Effector memory CD8-positive, alpha-beta T cell (primary cell): ENCODE measurements around the gene RSKR.
"Not testable (repeated sequence)": the region's sequence is repeated elsewhere in the genome, so short reads cannot be mapped to it uniquely, and the experiment has no call there.

Experiments used
- ATAC-seq: fragments of 150-1000 bp; cut with Tn5 transposase; replicated peaks from 2 replicates; pipeline ENCODE4 v1.10.0; 2021; ENCODE audit warnings: mild to moderate bottlenecking, moderate library complexity
- DNase-seq, 3 experiments: peaks; one replicate each; pipeline ENCODE4 v3.0.0; 2021
- H3K27ac Mint-ChIP-seq, 2 donors: one replicate each; pipeline ENCODE4 v1.8.0; 2022; ENCODE audit warnings: mild to moderate bottlenecking in 2 of 2, mixed read lengths in 2 of 2, moderate library complexity in 2 of 2
- H3K27me3 Mint-ChIP-seq, 2 donors: one replicate each; pipeline ENCODE4 v1.8.0; 2022; ENCODE audit warnings: mixed read lengths in 2 of 2
- H3K36me3 Mint-ChIP-seq: one replicate; pipeline ENCODE4 v1.8.0; 2022; ENCODE audit warnings: mild to moderate bottlenecking, moderate library complexity, mixed read lengths; ENCODE audit not compliant: insufficient read depth
- H3K4me1 Mint-ChIP-seq, 2 donors: one replicate each; pipeline ENCODE4 v1.8.0; 2022; ENCODE audit warnings: low read depth in 2 of 2, mixed read lengths in 2 of 2
- H3K4me3 Mint-ChIP-seq, 2 donors: one replicate each; pipeline ENCODE4 v1.8.0; 2022; ENCODE audit warnings: mild to moderate bottlenecking in 2 of 2, mixed read lengths in 2 of 2, moderate library complexity in 2 of 2
- H3K9me3 Mint-ChIP-seq, 2 donors: one replicate each; pipeline ENCODE4 v1.8.0; 2022; ENCODE audit warnings: mixed read lengths in 2 of 2

RSKR gene

GRCh38 chr17:28580959-28581358 is 33.0 kb downstream of the RSKR start:
- Mint-ChIP-seq H3K9me3 (no peaks in the 10 kb centered on the region), H3K4me3 (no peak overlapping the region), H3K4me1 (peaks cover 12% of the 10 kb centered on the region in 2 donors), H3K27me3 (no peaks in the 10 kb centered on the region), H3K27ac (no peak overlapping the region), H3K36me3 (peaks cover 4% of the 10 kb centered on the region)
- ATAC-seq, result no peak
- DNase-seq, result no peak

DNA sequence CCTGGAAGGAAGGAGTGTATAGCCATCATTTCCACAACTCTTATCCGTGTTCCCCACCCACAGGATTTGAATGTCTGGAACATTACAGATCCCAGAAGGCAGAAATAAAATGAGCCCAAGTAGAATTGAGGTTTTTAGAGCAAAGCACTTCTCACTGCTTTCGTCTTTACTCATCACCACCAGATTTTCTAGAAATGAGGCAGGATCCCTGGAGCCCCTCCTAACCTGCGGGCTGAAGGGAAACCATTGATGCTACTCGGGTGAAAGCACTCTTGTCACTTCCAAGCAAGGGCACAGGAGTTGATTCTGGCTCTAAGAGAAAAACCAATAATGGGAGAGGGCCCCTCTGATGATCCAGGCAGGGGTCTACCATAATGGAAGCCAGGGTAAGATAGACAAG is 34.5 kb downstream of the RSKR start:
- ATAC-seq (no peak), DNase-seq (no peak)
- Mint-ChIP-seq H3K9me3 (no peaks in the 10 kb centered on the region), H3K36me3 (peaks cover 4% of the 10 kb centered on the region), H3K4me3 (no peak overlapping the region), H3K27ac (no peak overlapping the region), H3K27me3 (no peaks in the 10 kb centered on the region), H3K4me1 (peaks cover 15% of the 10 kb centered on the region in 2 donors)

- no peak for ATAC-seq
These were observed 35.5 kb downstream of the RSKR start for GRCh38 chr17:28578246-28579195.

GRCh38 chr17:28577466-28577824 is 36.5 kb downstream of the RSKR start:
- no peak for DNase-seq
- Mint-ChIP-seq H3K4me1 (peaks cover 20 to 22% of the 10 kb centered on the region in 2 donors), H3K36me3 (peaks cover 6% of the 10 kb centered on the region), H3K27me3 (no peaks in the 10 kb centered on the region), H3K27ac (peak overlapping the region in 1 of 2 donors; percentile 80), H3K9me3 (no peaks in the 10 kb centered on the region), H3K4me3 (peak overlapping the region; percentile 79 to 83)
- ATAC-seq, result no peak

More at GRCh38 chr17:28578246-28579195, 35.5 kb downstream of the RSKR start:
- Mint-ChIP-seq H3K36me3 (peaks cover 4% of the 10 kb centered on the region), H3K27me3 (no peaks in the 10 kb centered on the region), H3K27ac (no peak overlapping the region), H3K9me3 (no peaks in the 10 kb centered on the region), H3K4me1 (peaks cover 15% of the 10 kb centered on the region in 2 donors), H3K4me3 (no peak overlapping the region)
- no peak for DNase-seq

- ATAC-seq, result peak; percentile 96
- H3K27ac Mint-ChIP-seq, result peak within 1 kb of the TSS; percentile 80
- H3K4me3 Mint-ChIP-seq, result peak within 1 kb of the TSS; percentile 79 to 83
- no peaks in the 10 kb centered on the region for H3K27me3 Mint-ChIP-seq
- H3K9me3 Mint-ChIP-seq, result no peaks in the 10 kb centered on the region
- H3K36me3 Mint-ChIP-seq, result peaks cover 8% of the 10 kb centered on the region
- DNase-seq, result peak; percentile 97 to 98 (median 98)
- peaks cover 25 to 27% of the 10 kb centered on the region in 2 donors for H3K4me1 Mint-ChIP-seq
These were observed 37.1 kb downstream of the RSKR start, which contains the start of gene ALDOC for GRCh38 chr17:28576758-28577465. Gene ALDOC, minus strand, starts transcription at chr17:28576895. Its CDS starts 1,363 bp downstream, at chr17:28575532.

DNA sequence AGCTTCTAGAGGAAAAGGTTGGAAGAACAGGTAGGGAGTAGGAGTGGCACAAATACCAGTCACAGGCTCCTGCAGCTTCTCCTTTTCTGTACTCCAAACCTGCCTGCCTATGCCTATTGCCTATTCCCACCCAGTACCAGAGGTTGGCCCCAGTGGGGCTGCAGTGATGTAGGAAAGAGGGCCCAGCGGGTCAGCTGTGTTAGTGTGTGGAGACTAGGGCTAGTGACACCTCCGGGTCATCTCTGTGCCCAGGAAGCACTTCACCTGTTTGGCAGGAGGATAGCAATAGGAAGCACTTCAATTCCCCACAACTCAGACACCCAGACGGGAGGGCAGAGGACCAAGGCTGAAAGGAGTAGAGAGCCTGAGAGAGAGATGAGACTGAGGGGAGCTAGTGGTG is 38.0 kb downstream of the RSKR start:
- H3K4me1 Mint-ChIP-seq, result peaks cover 26 to 28% of the 10 kb centered on the region in 2 donors
- ATAC-seq, H3K27me3 Mint-ChIP-seq, DNase-seq, H3K9me3 Mint-ChIP-seq, H3K36me3 Mint-ChIP-seq: not testable (repeated sequence)
- H3K27ac Mint-ChIP-seq, result peak overlapping the region; percentile 80
- H3K4me3 Mint-ChIP-seq, result peak overlapping the region; percentile 79 to 83

DNA sequence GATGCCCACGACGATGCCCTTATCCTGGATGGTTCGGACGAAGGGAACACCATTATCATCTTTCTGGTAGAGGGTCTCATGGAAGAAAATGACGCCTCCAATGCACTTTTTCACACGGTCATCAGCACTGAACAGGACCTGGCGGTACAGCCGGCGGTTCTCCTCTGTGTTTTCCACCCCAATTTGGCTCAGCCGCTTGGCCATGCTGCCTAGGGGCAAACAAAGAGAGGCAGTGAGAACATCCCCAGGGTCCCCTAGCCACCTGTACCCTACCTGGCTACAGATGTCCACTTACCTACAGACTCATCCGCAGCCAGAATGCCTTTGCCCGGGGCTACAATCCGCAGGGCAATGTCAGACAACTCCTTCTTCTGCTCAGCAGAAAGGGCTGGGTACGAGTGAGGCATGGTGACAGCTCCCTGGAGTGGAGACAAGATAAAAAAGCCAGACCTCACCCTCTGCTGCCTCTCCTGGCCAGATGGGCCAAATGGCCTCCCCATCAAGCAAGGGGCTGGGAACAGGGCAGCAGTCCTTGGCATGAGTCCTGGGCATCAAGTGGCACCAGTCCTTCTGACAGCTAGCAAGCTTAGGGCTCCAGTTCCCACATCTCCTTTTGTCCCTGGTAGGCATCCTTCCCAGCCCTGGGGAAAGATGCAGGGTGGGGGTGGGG is 38.7 kb downstream of the RSKR start:
- no peak overlapping the region for H3K4me3 Mint-ChIP-seq
- H3K36me3 Mint-ChIP-seq, result peaks cover 10% of the 10 kb centered on the region
- no peak for ATAC-seq

DNA sequence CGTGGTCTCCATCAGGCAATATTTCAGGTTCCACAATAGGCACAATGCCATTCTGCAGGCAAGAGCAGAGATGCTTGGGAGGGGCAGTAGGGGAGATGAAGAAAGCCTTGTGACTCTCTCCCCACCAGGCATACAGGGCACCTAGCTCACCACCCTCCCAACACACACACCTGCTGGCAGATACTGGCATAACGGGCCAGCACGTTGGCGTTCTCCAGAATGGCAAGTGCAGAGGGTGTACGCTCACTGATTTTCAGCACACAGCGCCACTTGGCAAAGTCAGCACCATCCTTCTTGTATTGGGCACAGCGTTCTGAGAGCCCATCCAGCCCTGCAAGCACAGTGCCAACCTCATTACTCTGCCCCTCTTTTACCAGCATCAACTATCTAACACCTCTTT is 39.5 kb downstream of the RSKR start:
- no peaks in the 10 kb centered on the region for H3K9me3 Mint-ChIP-seq
- H3K27me3 Mint-ChIP-seq, result no peaks in the 10 kb centered on the region
- DNase-seq, result no peak
- no peak for ATAC-seq
- H3K4me1 Mint-ChIP-seq, result peaks cover 37 to 38% of the 10 kb centered on the region in 2 donors
- no peak overlapping the region for H3K4me3 Mint-ChIP-seq
- no peak overlapping the region for H3K27ac Mint-ChIP-seq
- peaks cover 10% of the 10 kb centered on the region for H3K36me3 Mint-ChIP-seq

More for the DNA sequence above, 38.7 kb downstream of the RSKR start:
- Mint-ChIP-seq H3K4me1 (peaks cover 31 to 33% of the 10 kb centered on the region in 2 donors), H3K27me3 (no peaks in the 10 kb centered on the region), H3K9me3 (no peaks in the 10 kb centered on the region), H3K27ac (no peak overlapping the region)
- DNase-seq, result no peak

- DNase-seq (no peak), ATAC-seq (no peak)
- Mint-ChIP-seq H3K27ac (no peak overlapping the region), H3K4me1 (peaks cover 39 to 40% of the 10 kb centered on the region in 2 donors), H3K36me3 (peaks cover 10% of the 10 kb centered on the region), H3K9me3 (no peaks in the 10 kb centered on the region), H3K27me3 (no peaks in the 10 kb centered on the region), H3K4me3 (no peak overlapping the region)
These were observed 40.0 kb downstream of the RSKR start for GRCh38 chr17:28573966-28574480.

DNA sequence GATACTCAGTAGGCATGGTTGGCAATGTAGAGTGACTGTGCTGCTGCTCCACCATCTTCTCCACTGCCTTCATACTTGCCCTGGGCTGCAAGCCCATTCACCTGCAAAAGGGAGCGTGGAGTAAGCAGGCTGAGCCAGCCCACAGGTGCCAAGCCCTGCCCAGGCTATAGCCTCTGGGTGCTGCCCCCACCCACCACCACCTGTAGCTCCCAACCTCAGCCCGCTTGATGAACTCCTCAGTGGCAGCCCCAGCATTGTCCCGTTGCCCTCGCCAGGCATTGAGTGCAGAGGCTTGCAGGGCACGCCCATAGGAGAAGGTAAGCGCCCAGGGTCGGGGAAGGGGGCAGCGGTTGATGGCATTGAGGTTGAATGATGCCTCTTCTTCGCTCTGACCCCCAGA is 40.5 kb downstream of the RSKR start:
- DNase-seq, result no peak
- Mint-ChIP-seq H3K4me3 (no peak overlapping the region), H3K27me3 (no peaks in the 10 kb centered on the region), H3K9me3 (no peaks in the 10 kb centered on the region), H3K36me3 (peaks cover 14% of the 10 kb centered on the region), H3K27ac (peak overlapping the region in 1 of 2 donors; percentile 89), H3K4me1 (peaks cover 42 to 43% of the 10 kb centered on the region in 2 donors)
- no peak for ATAC-seq

- Mint-ChIP-seq H3K27me3 (no peaks in the 10 kb centered on the region), H3K4me3 (peak overlapping the region; percentile 95 to 97), H3K27ac (peak overlapping the region in 1 of 2 donors; percentile 89), H3K36me3 (peaks cover 16% of the 10 kb centered on the region), H3K4me1 (peaks cover 47% of the 10 kb centered on the region in 2 donors), H3K9me3 (no peaks in the 10 kb centered on the region)
- DNase-seq, result no peak
- ATAC-seq, result no peak
These were observed 41.0 kb downstream of the RSKR start for GRCh38 chr17:28573040-28573380.

DNA sequence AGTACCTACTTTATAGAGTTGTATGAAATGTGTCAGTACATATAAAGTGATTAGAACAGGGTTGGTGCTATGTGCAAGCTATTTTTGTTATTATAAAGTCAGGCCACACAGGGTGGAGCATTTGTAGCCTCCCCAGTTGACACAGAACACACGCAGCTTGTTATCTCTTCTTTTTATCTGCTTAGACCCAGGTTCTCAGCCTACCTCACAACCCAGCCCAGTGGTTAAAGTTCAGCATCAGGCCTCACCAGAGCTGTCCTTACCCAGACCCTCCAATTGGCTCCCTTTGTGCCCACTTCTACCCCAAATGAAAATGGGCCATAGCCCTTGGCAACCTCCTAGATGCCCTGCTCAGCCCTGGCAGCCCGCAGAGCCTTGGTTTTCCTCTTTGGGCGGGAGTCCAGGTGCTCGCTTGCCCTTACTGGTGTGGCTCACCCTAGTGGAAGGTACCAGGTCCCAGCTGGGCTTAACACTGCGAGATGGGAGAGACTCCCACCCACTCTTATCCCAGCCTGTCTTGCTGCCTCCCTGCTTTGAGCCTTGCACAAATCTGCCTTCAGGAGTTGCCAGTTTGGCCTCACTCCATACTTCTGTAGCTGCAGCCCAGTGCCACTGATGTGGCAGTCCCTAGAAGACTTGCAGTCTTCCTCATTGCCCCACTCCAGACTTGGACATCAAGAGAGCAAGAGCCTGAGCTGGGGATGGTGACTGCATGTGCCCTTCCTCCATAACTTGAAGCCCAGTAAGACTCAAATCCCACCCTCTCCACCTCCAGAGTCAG is 41.5 kb downstream of the RSKR start:
- H3K27me3 Mint-ChIP-seq, result no peaks in the 10 kb centered on the region
- H3K4me1 Mint-ChIP-seq, result peaks cover 51 to 53% of the 10 kb centered on the region in 2 donors
- DNase-seq (no peak), ATAC-seq (no peak)
- H3K27ac Mint-ChIP-seq, result peak overlapping the region; percentile 89 to 90
- H3K9me3 Mint-ChIP-seq, result no peaks in the 10 kb centered on the region
- H3K4me3 Mint-ChIP-seq, result peak overlapping the region; percentile 95 to 97
- H3K36me3 Mint-ChIP-seq, result peaks cover 16% of the 10 kb centered on the region
